PC-3 (cell line): ENCODE measurements around the gene SLC51A. TPM values are rescaled to one million over a fixed set of nuclear protein-coding genes. Genes with fewer than 3 reads are reported as not detected.
"Not testable (repeated sequence)": the region's sequence is repeated elsewhere in the genome, so short reads cannot be mapped to it uniquely, and the experiment has no call there.

Experiments
- ATAC-seq: fragments of 200-7000 bp; cut with Tn5 transposase; 2 replicates; pipeline ENCODE4 v1.9.1; 2020; ENCODE audit warnings: mild to moderate bottlenecking, moderate library complexity
- BruUV-seq: library from RNA; stranded (reverse); fragments of 400-500 nt; replicated peaks from 2 replicates; lab custom pipeline; 2021; lab: Mats Ljungman, UMichigan
- CTCF ChIA-PET: fragments of 300-600 bp; sonication (Branson Sonifier 250); formaldehyde crosslinking; loops from one replicate; lab custom pipeline; 2022; ENCODE audit warnings: antibody characterized with exemption; lab: Charles Lee
- POLR2A ChIA-PET: fragments of 300-600 bp; sonication (Branson Sonifier 250); formaldehyde crosslinking; loops from one replicate; lab custom pipeline; 2022; ENCODE audit warnings: antibody characterized with exemption; ENCODE audit not compliant: unreplicated experiment; lab: Charles Lee
- DNase-seq: peaks from one replicate; pipeline ENCODE4 v3.0.0-alpha.2; 2015
- H2AFZ ChIP-seq: fragments of 300-600 bp; sonication (generic); 2 replicates; pipeline ENCODE4 v1.6.0; 2016; ENCODE audit warnings: antibody characterized with exemption, low read length
- H3F3A ChIP-seq: fragments of 300-600 bp; sonication (generic); one replicate; pipeline ENCODE4 v1.6.0; 2017; ENCODE audit warnings: antibody characterized with exemption, low read length, control low read depth, mild to moderate bottlenecking; ENCODE audit not compliant: unreplicated experiment
- H3K27ac ChIP-seq: fragments of 300-600 bp; sonication (generic); 2 replicates; pipeline ENCODE4 v1.5.1; 2016; ENCODE audit warnings: mild to moderate bottlenecking, low read length
- H3K27me3 ChIP-seq: fragments of 300-600 bp; sonication (generic); 2 replicates; pipeline ENCODE4 v1.6.1; 2016; ENCODE audit warnings: low read length, mixed read lengths
- H3K36me3 ChIP-seq: fragments of 300-600 bp; sonication (generic); 2 replicates; pipeline ENCODE4 v1.6.1; 2016; ENCODE audit warnings: low read depth, mixed run types, low read length, mixed read lengths
- H3K4me1 ChIP-seq: fragments of 300-600 bp; sonication (generic); 2 replicates; pipeline ENCODE4 v1.5.1; 2016; ENCODE audit warnings: low read length; ENCODE audit not compliant: insufficient read depth
- H3K4me2 ChIP-seq: fragments of 300-600 bp; sonication (generic); 2 replicates; pipeline ENCODE4 v1.6.0; 2016; ENCODE audit warnings: low read length
- H3K4me3 ChIP-seq: fragments of 300-600 bp; sonication (generic); 2 replicates; pipeline ENCODE4 v1.5.1; 2016; ENCODE audit warnings: mild to moderate bottlenecking, low read length, mixed read lengths
- H3K79me2 ChIP-seq: fragments of 300-600 bp; sonication (generic); 2 replicates; pipeline ENCODE4 v1.6.1; 2017; ENCODE audit warnings: low read length, mixed read lengths
- H3K9ac ChIP-seq: fragments of 300-600 bp; sonication (generic); 2 replicates; pipeline ENCODE4 v1.6.0; 2016; ENCODE audit warnings: mild to moderate bottlenecking, low read length
- H3K9me2 ChIP-seq: fragments of 300-600 bp; sonication (generic); replicated peaks from 2 replicates; pipeline ENCODE4 v1.6.1; 2016; ENCODE audit warnings: mixed run types, low read length, mixed read lengths
- H3K9me3 ChIP-seq: fragments of 300-600 bp; sonication (generic); 2 replicates; pipeline ENCODE4 v1.6.1; 2016; ENCODE audit warnings: low read length, mixed read lengths
- H4K20me1 ChIP-seq: fragments of 300-600 bp; sonication (generic); 2 replicates; pipeline ENCODE4 v1.6.1; 2016; ENCODE audit warnings: low read length, mixed read lengths
- CTCF ChIP-seq: fragments of 300-600 bp; sonication (generic); conservative IDR thresholded peaks from 2 replicates; pipeline ENCODE4 v1.5.1; 2017; ENCODE audit warnings: antibody characterized with exemption, low read depth, mild to moderate bottlenecking, low read length
- EZH2 ChIP-seq: fragments of 300-600 bp; sonication (generic); IDR thresholded peaks from one replicate; pipeline ENCODE4 v1.6.1; 2017; ENCODE audit warnings: antibody characterized with exemption, mild to moderate bottlenecking, low read length; ENCODE audit not compliant: unreplicated experiment
- EZH2phosphoT487 ChIP-seq: fragments of 300-600 bp; sonication (generic); IDR thresholded peaks from 2 replicates; pipeline ENCODE4 v1.6.1; 2018; ENCODE audit warnings: mild to moderate bottlenecking, antibody characterized with exemption, low read length, borderline replicate concordance
- intact Hi-C: fragments of 100-400 bp; cut with micrococcal nuclease; formaldehyde crosslinking; loops from 2 replicates; pipeline ENCODE4 v1.9.0; 2023
- total RNA-seq: library from RNA; depleted of rRNA; stranded (reverse); fragments of >200 nt; gene quantifications from 2 replicates; pipeline ENCODE4 v1.2.3, GENCODE V29; 2014

The SLC51A gene
- total RNA-seq, 1 experiment from 2014 or later, result 9.7 TPM

- H3F3A ChIP-seq, result no peaks in the 10 kb centered on the region
- DNase-seq (peak; percentile 39), ATAC-seq (peak; percentile 61)
- H3K27me3 ChIP-seq, result no peaks in the 10 kb centered on the region
- H3K9me3 ChIP-seq, result 0 out of 2 replicates have a peak, but pooled peaks cover 2% of the 10 kb centered on the region
- H4K20me1 ChIP-seq, result no peaks in the 10 kb centered on the region
- H3K4me2 ChIP-seq, result peak overlapping the region; percentile 79
- peak overlapping the region; percentile 60 for H3K4me3 ChIP-seq
- POLR2A ChIA-PET, result no interaction called here
- no peaks in the 10 kb centered on the region for H3K36me3 ChIP-seq
- H3K4me1 ChIP-seq, result no peaks in the 10 kb centered on the region
- no peaks in the 10 kb centered on the region for H3K9me2 ChIP-seq
- peak overlapping the region; percentile 68; the same call in 1 of the 2 replicates for H2AFZ ChIP-seq
- no peak overlapping the region for H3K9ac ChIP-seq
- no peaks in the 10 kb centered on the region for H3K79me2 ChIP-seq
- CTCF ChIA-PET, result no interaction called here
- no peak overlapping the region for H3K27ac ChIP-seq
- TF ChIP-seq EZH2 (no peak), CTCF (no peak), EZH2phosphoT487 (no peak)
- no TSS peak for BruUV-seq
- intact Hi-C loops, result no loop called here
Measured at GRCh38 chr3:196207833-196208607, 8.3 kb upstream of the SLC51A start.

- ChIA-PET POLR2A (no interaction called here), CTCF (no interaction called here)
- TF ChIP-seq EZH2 (no peak), EZH2phosphoT487 (no peak), CTCF (no peak)
- DNase-seq (no peak), ATAC-seq (no peak)
- no peaks in the 10 kb centered on the region for H3K9me2 ChIP-seq
- H3K9me3 ChIP-seq, result 0 out of 2 replicates have a peak, but pooled peaks cover 2% of the 10 kb centered on the region
- H3K27me3 ChIP-seq, result no peaks in the 10 kb centered on the region
- H3K36me3 ChIP-seq, result no peaks in the 10 kb centered on the region
- H3K4me1 ChIP-seq, result no peaks in the 10 kb centered on the region
- H3F3A ChIP-seq, result no peaks in the 10 kb centered on the region
- BruUV-seq, result no TSS peak
- H3K9ac ChIP-seq, result no peak overlapping the region
- no peak overlapping the region for H2AFZ ChIP-seq
- H3K27ac ChIP-seq, result no peak overlapping the region
- no peak overlapping the region for H3K4me2 ChIP-seq
- no peaks in the 10 kb centered on the region for H4K20me1 ChIP-seq
- intact Hi-C loops, result no loop called here
- H3K79me2 ChIP-seq, result no peaks in the 10 kb centered on the region
- H3K4me3 ChIP-seq, result no peak overlapping the region
Measured at GRCh38 chr3:196208942-196209695, 7.2 kb upstream of the SLC51A start.

GRCh38 chr3:196209944-196210672, 6.2 kb upstream of the SLC51A start:
- intact Hi-C loops, H3K9me2 ChIP-seq, BruUV-seq, H3K27me3 ChIP-seq, POLR2A ChIA-PET, H3K79me2 ChIP-seq, H4K20me1 ChIP-seq, H3K4me3 ChIP-seq, ATAC-seq, H3K4me2 ChIP-seq, H3K9me3 ChIP-seq, H3F3A ChIP-seq, CTCF ChIA-PET, H3K4me1 ChIP-seq, DNase-seq, H3K9ac ChIP-seq, H2AFZ ChIP-seq, H3K36me3 ChIP-seq, H3K27ac ChIP-seq: not testable (repeated sequence)
